NCI-H2107 treated with DMSO at 0.1 percent for 48 hours (cell line): ENCODE measurements around the gene SMR3B.

Experiments used
- DNase-seq: peaks from one replicate; lab custom pipeline; 2025; ENCODE audit not compliant: unreplicated experiment; lab: John Stamatoyannopoulos, UW

The SMR3B gene

DNA sequence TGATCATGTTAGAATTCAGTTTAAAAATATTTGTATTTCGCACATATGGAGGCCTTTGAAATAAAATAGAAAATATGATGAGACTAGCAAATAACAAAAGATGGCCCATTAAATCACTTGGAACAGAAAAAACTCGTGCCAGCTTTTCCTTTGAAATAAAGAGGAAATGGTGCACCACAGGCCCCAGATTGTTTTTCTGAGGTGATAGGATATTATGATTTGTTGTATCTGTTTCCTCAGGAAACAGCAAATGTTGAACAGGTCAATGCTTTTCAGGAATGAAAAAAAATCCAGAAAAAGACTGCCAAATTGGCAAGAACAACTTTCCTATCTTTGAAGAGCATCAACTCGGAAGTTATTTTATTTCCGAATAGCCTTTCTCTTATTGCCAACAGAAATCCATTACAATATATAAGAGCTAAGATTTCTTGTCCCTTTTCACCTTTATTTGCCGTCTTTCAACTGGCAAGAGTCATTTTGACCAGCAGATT is at the start of gene SMR3B:
SMR3B (plus strand) TSS at position 441 of the 491 bp plus-strand sequence. CDS start 1,380 bp downstream, outside the sequence.
- DNase-seq: no peak

- DNase-seq: no peak
These were observed 48.2 kb upstream of the SMR3B start, which contains the start of gene CABS1 for GRCh38 chr4:70334681-70335080. Gene CABS1, plus strand, starts transcription at chr4:70334981. Its CDS starts 59 bp downstream, at chr4:70335040.

GRCh38 chr4:70336043-70336442 is 46.9 kb upstream of the SMR3B start:
- no peak for DNase-seq

GRCh38 chr4:70337886-70338420 is 45.0 kb upstream of the SMR3B start:
- DNase-seq: no peak

GRCh38 chr4:70356185-70356584 is 26.7 kb upstream of the SMR3B start:
- no peak for DNase-seq

DNA sequence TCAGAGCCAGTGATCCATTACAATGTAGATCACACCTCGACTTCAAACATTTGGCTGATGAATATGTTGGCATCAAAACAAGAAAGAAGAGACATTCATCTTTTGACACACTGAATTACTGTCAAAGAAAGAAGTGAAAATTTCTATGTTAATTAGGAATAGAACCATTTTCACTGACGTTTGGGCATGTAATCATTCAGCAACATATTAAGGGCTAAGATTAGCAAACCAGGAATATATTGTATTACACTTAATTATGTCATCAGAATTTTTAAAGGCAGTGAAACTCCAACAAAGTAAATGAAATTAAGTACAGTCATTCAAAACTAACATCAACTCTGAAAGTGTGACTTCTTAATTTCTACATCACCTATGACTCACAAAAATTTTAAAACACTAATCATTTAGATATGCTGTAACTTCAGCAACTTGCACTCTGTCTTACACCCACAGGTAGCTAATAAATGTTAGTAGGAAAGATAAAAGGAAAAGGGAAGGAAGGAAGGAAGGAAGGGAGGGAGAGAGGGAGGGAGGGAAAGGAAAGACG is 23.7 kb upstream of the SMR3B start:
- no peak for DNase-seq

DNA sequence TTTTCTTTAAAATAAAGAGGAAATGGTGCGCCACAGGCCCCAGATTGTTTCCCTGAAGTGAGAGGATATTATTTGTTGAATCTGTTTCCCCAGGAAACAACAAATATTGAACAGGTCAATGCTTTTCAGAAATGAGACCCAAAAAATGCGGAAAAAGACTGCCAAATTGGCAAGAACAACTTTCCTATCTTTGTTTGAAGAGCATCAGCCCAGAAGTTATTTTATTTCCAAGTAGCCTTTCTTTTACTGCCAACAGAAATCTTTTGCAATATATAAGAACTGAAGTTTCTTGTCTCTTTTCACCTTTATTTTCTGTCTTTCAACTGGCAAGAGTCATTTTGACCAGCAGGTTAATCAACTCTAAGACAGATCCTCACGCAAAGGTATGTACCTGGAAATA is 22.5 kb upstream of the SMR3B start, which contains the start of gene SMR3A:
SMR3A (plus strand) TSS at position 301 of the 400 bp plus-strand sequence. CDS start 1,356 bp downstream, outside the sequence.
- DNase-seq: no peak

DNA sequence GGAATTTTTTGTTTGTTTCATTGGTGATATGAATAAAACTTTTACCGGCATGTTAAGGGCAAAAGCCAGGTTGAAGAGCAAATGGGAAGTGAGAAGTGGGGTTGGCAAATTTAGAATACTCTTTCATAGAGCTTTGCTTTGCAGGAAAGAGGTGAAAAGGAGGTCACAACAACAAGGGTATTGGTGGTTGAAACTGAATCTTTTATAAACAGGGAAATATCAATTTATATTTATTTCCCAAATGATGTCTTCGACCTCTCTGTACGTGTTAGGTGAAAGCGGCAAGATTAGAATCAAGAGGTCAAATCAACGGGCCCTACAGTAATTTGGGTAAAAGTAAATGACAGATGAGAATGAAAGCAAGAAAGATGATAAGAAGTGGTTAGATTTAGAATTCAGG is 18.9 kb upstream of the SMR3B start:
- no peak for DNase-seq

DNA sequence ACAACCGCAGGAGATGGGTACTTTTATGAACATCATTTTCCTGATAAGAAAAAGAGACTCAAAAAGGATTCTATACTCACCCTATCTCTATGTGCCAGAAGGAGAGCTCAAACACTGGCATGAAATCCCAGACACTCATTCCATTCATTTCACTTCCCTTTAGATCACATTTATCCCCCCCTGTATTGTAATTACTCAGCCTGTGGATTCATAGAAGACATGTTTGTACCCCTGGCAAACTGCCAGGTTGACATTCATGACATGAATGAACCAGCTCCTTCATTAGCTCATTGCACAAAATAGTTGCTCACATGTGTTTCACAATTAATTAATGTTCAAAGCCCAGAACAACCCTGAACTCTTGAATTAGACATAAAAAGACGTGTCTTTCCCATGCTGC is 17.5 kb upstream of the SMR3B start:
- no peak for DNase-seq

- DNase-seq: no peak
These were observed 15.1 kb upstream of the SMR3B start for GRCh38 chr4:70367813-70368212.

DNA sequence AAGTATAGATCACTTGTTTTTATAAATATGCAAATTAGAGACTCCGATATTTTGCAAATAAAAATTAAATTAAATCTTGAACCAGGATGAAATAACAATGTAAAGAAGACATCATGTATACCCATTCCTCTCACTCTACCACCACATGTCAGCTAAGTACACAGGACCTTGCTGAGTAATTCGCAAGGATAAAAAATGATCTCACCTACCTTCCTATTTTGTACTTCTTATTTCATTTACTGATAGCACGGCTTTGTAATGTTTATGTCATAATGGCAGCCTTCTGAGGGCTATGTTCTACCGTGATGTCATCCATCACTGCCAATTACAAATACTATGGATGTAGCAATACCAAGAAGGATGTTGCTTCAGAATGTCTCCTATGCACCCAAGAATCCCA is 10.9 kb upstream of the SMR3B start:
- DNase-seq: no peak

DNA sequence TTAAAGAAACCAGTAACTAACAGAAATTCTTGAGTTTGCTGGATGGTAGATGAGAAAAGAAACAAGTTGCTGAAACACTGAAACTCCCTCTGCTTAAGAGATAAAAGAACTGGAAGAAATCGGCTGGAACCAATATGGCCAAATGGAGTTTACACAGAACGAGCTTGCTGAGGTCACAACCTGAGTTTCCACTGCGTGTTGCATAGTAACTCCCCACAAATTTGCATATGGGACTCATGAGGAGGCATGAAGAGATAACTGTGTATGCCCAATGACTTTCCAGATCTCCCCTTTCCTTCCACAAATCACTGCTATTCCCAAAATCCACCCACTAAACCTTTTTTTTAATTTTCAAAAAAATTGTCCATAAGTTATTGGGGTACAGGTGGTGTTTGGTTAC is 10.2 kb upstream of the SMR3B start:
- no peak for DNase-seq

DNA sequence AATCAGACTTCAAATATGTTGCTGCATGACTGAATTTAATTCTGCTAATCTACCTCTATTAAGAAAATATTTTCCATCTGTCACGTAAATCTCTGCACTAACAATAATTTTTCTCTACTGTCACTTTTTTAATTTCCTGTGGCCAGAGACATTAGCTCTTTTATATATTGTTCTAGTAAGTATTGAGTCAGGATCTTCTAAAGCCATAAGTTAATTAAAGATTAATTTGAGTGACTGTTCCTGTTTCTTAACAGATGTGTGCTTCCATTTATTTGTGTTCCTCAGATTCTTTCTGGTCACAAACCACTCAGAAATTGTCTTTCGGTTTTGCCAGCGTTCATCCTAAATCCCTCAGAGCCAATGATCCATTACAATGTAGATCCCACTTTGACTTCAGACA is 2.4 kb upstream of the SMR3B start:
- DNase-seq: no peak

DNA sequence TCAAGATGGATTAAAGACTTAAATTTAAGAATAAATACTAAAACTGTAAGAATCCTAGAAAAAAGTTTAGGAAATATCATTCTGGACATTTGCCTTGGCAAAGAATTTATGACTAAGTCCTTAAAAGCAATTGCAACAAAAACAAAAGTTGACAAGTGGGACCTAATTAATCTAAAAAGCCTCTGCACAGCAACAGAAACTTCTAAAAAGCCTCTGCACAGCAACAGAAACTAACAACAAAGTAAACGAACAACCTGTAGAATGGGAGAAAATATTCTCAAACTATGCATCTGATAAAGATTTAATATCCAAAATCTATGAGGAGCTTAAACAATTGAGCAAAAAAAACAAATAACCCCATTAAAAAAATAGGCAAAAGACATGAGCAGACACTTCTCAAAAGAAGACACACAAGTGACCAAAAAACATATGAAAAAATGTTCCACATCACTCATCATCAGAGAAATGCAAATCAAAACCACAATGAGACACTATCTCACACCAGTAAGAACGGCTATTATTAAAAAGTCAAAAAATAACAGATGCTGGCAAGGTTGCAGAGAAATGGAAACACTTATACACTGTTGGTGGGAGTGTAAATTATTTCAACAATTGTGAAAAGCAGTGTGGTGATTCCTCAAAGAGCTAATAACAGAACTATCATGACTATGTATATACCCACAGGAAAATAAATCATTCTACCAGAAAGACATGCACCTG is 9.3 kb downstream of the SMR3B start:
- no peak for DNase-seq

- no peak for DNase-seq
These were observed 14.6 kb downstream of the SMR3B start, which contains the start of gene OPRPN for GRCh38 chr4:70397580-70397979. Gene OPRPN, plus strand, starts transcription at chr4:70397940. Its CDS starts 1,346 bp downstream, at chr4:70399286.

GRCh38 chr4:70399319-70399718 is 16.4 kb downstream of the SMR3B start:
- DNase-seq: no peak

DNA sequence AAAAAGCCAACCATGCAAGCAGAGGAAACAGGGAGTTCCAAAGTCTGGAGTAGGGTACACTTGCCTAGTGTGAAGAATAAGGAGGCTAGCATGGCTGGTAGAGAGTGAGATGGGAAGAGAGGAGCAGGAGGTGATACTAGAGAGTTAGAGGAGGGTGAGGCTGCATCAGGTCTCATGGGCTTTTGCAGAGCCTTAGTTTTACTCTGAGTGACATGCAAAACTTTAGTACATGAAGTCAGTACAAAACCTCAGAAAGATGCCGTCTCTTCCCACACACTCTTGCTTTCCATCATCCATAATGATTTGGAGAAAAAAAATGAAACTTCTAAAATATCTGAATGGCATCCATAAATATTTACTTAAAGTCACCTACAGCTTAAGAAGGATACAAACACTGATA is 19.8 kb downstream of the SMR3B start:
- DNase-seq: no peak

DNA sequence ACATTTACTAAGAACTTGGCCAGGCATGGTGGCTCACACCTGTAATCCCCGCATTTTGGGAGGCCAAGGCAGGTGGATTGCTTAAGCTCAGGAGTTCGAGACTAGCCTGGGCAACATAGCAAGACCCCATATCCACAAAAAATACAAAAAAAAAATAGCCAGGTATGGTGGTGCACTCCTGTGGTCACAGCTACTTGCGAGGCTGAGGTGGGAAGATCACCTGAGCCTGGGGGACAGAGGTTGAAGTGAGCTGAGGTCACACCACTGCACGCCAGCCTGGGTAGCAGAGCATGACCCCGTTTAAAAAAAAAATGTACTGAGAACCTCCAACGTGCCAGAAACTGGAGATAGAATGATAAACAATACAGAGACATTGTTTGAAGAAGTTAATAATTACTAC is 22.8 kb downstream of the SMR3B start:
- DNase-seq: no peak

DNA sequence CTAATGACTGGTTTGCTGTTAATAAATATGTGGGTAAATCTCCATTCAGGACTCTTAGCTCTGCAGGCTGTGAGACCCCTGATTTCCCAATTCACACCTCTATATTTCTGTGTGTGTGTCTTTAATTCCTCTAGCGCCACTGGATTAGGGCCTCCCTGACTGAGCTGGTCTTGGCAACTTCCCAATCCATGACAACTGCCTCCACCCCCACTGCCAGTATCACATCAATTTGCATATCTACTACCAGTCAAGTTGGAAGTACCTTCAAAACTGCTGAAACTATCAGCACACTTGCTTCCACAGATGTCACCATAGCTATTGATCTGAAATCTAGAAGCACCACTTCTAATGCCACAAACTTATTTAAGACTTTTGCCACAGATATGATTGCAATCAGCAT is 42.4 kb downstream of the SMR3B start:
- DNase-seq: no peak

DNA sequence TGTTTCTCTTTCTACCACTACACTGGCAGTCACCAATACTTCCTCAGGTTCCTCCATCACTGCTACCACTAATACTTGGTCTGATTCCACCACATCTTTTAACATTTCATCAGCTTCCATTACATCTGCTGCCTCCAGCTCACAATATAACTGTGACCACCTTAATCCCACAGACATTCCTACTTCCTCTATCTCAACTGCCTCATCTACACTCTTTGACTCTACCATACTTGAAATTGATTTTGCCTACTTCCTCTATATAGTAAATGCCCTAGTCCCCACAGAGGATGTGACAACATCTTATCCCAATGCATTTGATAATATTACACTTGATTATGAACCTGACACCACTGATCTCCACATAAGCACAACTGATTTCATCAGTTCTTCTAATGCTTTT is 43.9 kb downstream of the SMR3B start:
- no peak for DNase-seq

GRCh38 chr4:70437197-70437596 is 54.3 kb downstream of the SMR3B start:
- no peak for DNase-seq
